ENCODE results near the gene ZNF367. TPM values are rescaled to one million over a fixed set of nuclear protein-coding genes. Genes with fewer than 3 reads are reported as not detected.
A peak's percentile ranks its signal among the peaks of the same experiment; 100 is the strongest.

The ZNF367 gene
- total and polyA plus RNA-seq, 5 experiments from 2014 or later: 0.82 to 7.6 (median 2.2) TPM

DNA sequence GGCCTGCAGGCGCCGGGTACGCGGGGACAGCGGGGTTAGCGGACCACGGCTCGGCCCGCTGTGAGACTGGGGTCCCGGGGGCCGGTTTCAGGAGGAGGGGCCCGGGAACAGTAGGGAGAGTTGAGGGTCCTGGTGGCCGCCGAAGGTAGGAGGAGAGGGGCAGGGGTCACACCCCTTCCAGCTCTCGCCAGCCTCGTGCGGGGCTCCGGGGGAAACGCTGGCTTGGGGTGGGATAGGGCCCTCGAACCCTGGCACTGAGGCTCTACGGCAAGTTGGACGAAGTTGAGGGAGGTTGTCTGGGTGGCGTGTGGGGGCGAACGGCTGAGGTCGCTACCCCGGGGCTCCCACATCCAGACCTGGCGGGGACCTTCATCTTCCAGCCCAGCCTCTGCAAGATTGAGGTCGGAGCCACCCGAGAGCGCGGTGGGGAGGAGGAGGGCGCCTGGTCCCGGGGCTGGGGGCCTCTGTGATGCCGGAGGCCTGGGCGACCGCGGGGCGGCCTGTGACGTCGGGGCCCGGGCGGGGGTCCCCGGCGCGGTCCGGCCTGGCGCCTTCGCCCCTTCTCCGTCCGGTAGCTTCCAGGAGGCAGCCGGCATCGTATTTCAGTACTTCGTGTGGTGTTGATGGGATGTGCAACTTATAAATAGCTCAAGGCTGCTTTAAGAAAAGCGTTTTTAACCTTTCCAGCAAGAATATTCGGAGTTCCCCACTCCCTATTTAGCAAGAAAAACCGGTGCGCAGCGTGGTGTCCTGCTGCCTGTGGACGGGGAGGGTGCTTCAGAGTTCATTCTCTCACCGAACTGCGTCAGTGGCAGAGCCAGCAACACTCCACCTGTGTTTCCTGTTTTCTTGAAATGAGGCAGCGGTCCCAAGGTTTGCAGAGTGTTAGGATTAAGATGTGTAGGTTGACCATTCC, 32.7 kb upstream of the ZNF367 start:
- H3K36me3 Mint-ChIP-seq: no peaks in the 10 kb centered on the region
- H3K4me3 Mint-ChIP-seq: peak overlapping the region; percentile 90 to 98 (median 95)
- DNase-seq (peak; percentile 29 to 73 (median 57)), ATAC-seq (peak; percentile 19 to 58)
- peaks cover 0 to 8% (median 3%) of the 10 kb centered on the region in 5 donors for H3K27me3 Mint-ChIP-seq
- peak overlapping the region; percentile 87 to 97 (median 94) for H3K27ac Mint-ChIP-seq
- peaks cover 9 to 29% (median 25%) of the 10 kb centered on the region in 4 donors for H3K4me1 Mint-ChIP-seq
- no peaks in the 10 kb centered on the region for H3K9me3 Mint-ChIP-seq
- POLR2A ChIA-PET: interaction anchor here (0.6 to 5.4 kb wide), 19 partner anchors 10 to 583 kb away, joined by 3 to 51 read pairs (median 5); partner anchors contain the start of genes SLC35D2 and ZNF367

DNA sequence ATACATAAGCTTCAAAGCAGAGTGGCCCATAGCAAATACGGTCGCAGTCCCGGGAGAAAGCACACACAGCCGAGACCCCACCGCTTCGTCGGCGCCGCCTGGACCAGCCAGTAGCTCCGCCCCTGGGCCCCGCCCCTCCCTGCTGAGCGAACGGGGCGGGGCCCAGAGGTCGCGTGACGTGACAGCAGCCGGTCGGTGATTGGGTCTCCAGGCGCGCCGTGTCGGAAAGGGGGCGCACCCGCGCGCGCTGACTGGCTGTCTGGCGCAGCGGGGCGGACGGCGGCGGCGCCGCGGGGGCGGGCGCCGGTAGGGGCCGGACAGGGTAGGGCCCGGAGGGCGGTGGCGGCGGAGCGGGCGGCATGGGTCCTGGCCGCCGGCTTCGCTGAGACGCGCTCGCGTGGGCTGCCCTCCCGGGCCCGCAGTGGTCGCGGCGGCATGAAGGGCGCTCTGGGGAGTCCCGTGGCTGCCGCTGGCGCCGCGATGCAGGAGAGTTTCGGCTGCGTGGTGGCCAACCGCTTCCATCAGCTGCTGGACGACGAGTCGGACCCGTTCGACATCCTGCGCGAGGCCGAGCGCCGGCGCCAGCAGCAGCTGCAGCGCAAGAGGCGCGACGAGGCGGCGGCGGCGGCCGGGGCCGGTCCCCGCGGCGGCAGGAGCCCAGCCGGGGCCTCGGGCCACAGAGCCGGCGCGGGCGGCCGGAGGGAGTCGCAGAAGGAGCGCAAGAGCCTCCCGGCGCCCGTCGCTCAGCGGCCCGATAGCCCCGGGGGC, 31.9 kb upstream of the ZNF367 start, which contains the start of gene HABP4:
HABP4 (plus strand) TSS at position 325 of the 768 bp plus-strand sequence; CDS start at position 436, 111 bp downstream.
- POLR2A ChIA-PET: interaction anchor here (0.7 to 5.4 kb wide), 19 partner anchors 9 to 328 kb away, joined by 3 to 51 read pairs (median 5); partner anchors contain the start of genes PRXL2C, SLC35D2, ZNF367 and ZNF510
- Mint-ChIP-seq H3K27ac (peak within 1 kb of the TSS; percentile 74 to 97 (median 92)), H3K4me1 (peaks cover 9 to 29% (median 25%) of the 10 kb centered on the region in 4 donors), H3K9me3 (no peaks in the 10 kb centered on the region), H3K36me3 (no peaks in the 10 kb centered on the region), H3K27me3 (peaks cover 0 to 8% (median 3%) of the 10 kb centered on the region in 5 donors), H3K4me3 (peak within 1 kb of the TSS; percentile 87 to 98 (median 95))
- ATAC-seq (peak; percentile 89 to 95), DNase-seq (peak; percentile 92 to 99 (median 95))

GRCh38 chr9:96449523-96449844, 31.3 kb upstream of the ZNF367 start:
- peaks cover 0 to 8% (median 3%) of the 10 kb centered on the region in 5 donors for H3K27me3 Mint-ChIP-seq
- no peaks in the 10 kb centered on the region for H3K36me3 Mint-ChIP-seq
- no peaks in the 10 kb centered on the region for H3K9me3 Mint-ChIP-seq
- peak in 1 of 2 donors; percentile 11 for ATAC-seq
- peak in 1 of 10 donors; percentile 6 for DNase-seq
- H3K4me1 Mint-ChIP-seq: peaks cover 9 to 29% (median 25%) of the 10 kb centered on the region in 4 donors
- H3K27ac Mint-ChIP-seq: peak overlapping the region; percentile 59 to 92 (median 82)
- POLR2A ChIA-PET: interaction anchor here (0.6 to 5.4 kb wide), 15 partner anchors 12 to 328 kb away, joined by 3 to 51 read pairs (median 5); partner anchors contain the start of genes PRXL2C, SLC35D2, ZNF367 and ZNF510
- peak overlapping the region; percentile 76 to 90 (median 83) for H3K4me3 Mint-ChIP-seq

- Mint-ChIP-seq H3K27ac (peak overlapping the region in 3 of 10 donors; percentile 66 to 92 (median 74)), H3K36me3 (no peaks in the 10 kb centered on the region), H3K27me3 (peaks cover 0 to 8% (median 3%) of the 10 kb centered on the region in 5 donors), H3K4me1 (peaks cover 9 to 24% (median 22%) of the 10 kb centered on the region in 4 donors), H3K9me3 (no peaks in the 10 kb centered on the region), H3K4me3 (peak overlapping the region in 6 of 10 donors; percentile 76 to 90 (median 86))
- POLR2A ChIA-PET: interaction anchor here (0.6 to 5.4 kb wide), 8 partner anchors 13 to 119 kb away, joined by 3 to 51 read pairs (median 12); partner anchors contain the start of gene ZNF367
- ATAC-seq: no peak
- no peak for DNase-seq
These were observed 30.5 kb upstream of the ZNF367 start for GRCh38 chr9:96448546-96449170.

DNA sequence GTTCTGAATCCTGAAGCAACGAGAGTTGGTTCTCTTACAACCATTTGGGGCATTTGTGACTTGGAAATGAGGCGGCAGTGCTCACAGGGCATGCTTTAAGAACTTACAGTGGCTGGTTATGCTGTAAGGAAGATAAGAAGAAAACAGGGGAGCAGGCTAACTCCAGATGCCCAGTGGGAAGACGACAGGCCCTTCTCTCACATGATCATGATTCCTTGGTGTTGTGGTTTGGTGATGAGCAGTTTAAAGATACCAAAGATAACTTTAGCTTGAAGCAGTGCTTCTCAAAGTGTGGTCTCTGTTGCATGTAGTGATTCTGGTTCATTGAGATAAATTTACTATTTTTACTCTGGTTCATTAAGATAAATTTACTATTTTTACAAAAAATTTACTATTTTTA, 29.2 kb upstream of the ZNF367 start:
- no peak for DNase-seq
- peaks cover 0 to 8% (median 3%) of the 10 kb centered on the region in 5 donors for H3K27me3 Mint-ChIP-seq
- H3K27ac Mint-ChIP-seq: no peak overlapping the region
- POLR2A ChIA-PET: no interaction called here
- no peak overlapping the region for H3K4me3 Mint-ChIP-seq
- ATAC-seq: no peak
- H3K9me3 Mint-ChIP-seq: no peaks in the 10 kb centered on the region
- no peaks in the 10 kb centered on the region for H3K36me3 Mint-ChIP-seq
- H3K4me1 Mint-ChIP-seq: peaks cover 7 to 17% (median 16%) of the 10 kb centered on the region in 4 donors

DNA sequence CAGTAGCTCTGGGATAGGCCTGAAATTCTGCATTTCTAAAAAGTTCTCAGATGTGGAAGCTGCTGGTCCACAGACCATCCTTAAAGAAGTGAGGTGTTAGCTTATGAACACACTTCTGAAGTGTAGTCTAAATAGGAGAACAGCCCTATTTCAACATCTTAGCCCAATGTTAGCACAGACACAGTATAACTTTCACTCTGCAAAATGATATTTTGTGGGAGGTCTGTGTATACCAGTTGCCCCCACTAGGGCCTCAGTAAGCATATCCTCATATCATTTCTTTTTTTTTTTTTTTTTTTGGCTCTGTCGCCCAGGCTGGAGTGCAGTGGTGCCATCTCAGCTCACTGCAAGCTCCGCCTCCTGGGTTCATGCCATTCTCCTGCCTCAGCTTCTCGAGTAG, 24.3 kb upstream of the ZNF367 start:
- no peaks in the 10 kb centered on the region for H3K9me3 Mint-ChIP-seq
- ATAC-seq (peak; percentile 30 to 73), DNase-seq (no peak)
- no peak overlapping the region for H3K27ac Mint-ChIP-seq
- H3K4me3 Mint-ChIP-seq: no peak overlapping the region
- no peaks in the 10 kb centered on the region for H3K4me1 Mint-ChIP-seq
- peaks cover 0 to 4% (median 0%) of the 10 kb centered on the region in 3 donors for H3K36me3 Mint-ChIP-seq
- H3K27me3 Mint-ChIP-seq: peaks cover 0 to 4% (median 0%) of the 10 kb centered on the region in 5 donors
- POLR2A ChIA-PET: interaction anchor here (0.7 to 2.3 kb wide), 3 partner anchors 9 to 124 kb away, joined by 4 to 8 read pairs (median 5); no protein-coding TSS in a partner anchor

- H3K4me1 Mint-ChIP-seq: no peaks in the 10 kb centered on the region
- H3K27me3 Mint-ChIP-seq: peaks cover 0 to 4% (median 0%) of the 10 kb centered on the region in 5 donors
- ATAC-seq: peak in 1 of 2 donors; percentile 23
- H3K27ac Mint-ChIP-seq: no peak overlapping the region
- H3K36me3 Mint-ChIP-seq: peaks cover 0 to 4% (median 0%) of the 10 kb centered on the region in 3 donors
- no peak overlapping the region for H3K4me3 Mint-ChIP-seq
- no peaks in the 10 kb centered on the region for H3K9me3 Mint-ChIP-seq
- POLR2A ChIA-PET: interaction anchor here (0.7 to 2.3 kb wide), 3 partner anchors 10 to 125 kb away, joined by 4 to 8 read pairs (median 5); no protein-coding TSS in a partner anchor
- DNase-seq: peak in 2 of 10 donors; percentile 5 to 27
These were observed 23.8 kb upstream of the ZNF367 start for GRCh38 chr9:96441798-96442445.

DNA sequence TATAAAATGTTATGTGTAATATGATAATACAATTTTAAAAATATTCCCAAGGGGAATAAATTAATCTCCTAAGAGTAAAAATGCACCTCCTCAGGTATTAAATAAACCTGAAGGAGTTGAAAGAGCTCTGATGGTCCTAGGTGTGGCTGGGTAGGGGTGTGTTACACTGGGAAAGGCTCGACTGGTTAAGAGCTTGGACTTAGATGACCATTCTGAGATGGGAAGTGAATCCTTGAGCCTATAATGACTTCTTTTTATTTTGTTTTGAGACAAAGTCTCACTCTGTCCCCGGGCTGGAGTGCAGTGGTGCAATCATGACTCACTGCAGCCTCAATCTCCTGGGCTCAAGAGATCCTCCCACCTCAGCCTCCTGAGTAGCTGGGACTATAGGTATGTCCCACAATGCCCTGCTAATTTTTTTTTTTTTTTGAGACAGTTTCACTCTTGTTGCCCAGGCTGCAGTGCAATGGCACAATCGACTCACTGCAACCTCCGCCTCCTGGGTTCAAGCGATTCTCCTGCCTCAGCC, 22.6 kb upstream of the ZNF367 start:
- H3K36me3 Mint-ChIP-seq: peaks cover 0 to 4% (median 0%) of the 10 kb centered on the region in 3 donors
- H3K4me3 Mint-ChIP-seq: no peak overlapping the region
- no peak for DNase-seq
- no peaks in the 10 kb centered on the region for H3K9me3 Mint-ChIP-seq
- POLR2A ChIA-PET: interaction anchor here (2.3 kb wide), 1 partner anchor 11 kb away, joined by 8 read pairs; no protein-coding TSS in a partner anchor
- no peak overlapping the region for H3K27ac Mint-ChIP-seq
- peaks cover 0 to 1% (median 0%) of the 10 kb centered on the region in 5 donors for H3K27me3 Mint-ChIP-seq
- peaks cover 0 to 5% (median 0%) of the 10 kb centered on the region in 4 donors for H3K4me1 Mint-ChIP-seq
- ATAC-seq: no peak

DNA sequence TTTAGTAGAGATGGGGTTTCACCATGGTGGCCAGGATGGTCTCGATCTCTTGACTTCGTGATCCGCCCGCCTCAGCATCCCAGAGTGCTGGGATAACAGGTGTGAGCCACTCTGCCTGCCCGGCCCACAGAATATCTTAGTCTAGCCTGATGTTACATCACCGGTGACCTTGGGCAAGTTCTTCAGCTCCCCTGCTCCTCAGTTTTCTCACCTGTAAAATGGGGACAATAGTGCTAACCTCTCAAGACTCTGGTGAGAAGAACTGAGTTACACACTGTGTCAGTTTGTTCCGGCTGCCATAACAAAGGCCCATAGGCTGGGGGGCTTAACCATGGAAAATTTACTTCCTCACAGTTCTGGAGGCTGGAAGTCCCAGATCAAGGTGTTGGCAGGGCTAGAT, 19.3 kb upstream of the ZNF367 start:
- POLR2A ChIA-PET: interaction anchor here (1.6 kb wide), 1 partner anchor 12 kb away, joined by 4 read pairs; no protein-coding TSS in a partner anchor
- peaks cover 0 to 4% (median 0%) of the 10 kb centered on the region in 3 donors for H3K36me3 Mint-ChIP-seq
- H3K4me1 Mint-ChIP-seq: peaks cover 0 to 5% (median 0%) of the 10 kb centered on the region in 4 donors
- ATAC-seq (no peak), DNase-seq (no peak)
- H3K4me3 Mint-ChIP-seq: no peak overlapping the region
- no peaks in the 10 kb centered on the region for H3K9me3 Mint-ChIP-seq
- H3K27me3 Mint-ChIP-seq: peaks cover 0 to 6% (median 2%) of the 10 kb centered on the region in 5 donors
- no peak overlapping the region for H3K27ac Mint-ChIP-seq

GRCh38 chr9:96436456-96437126, 18.4 kb upstream of the ZNF367 start:
- no peak for ATAC-seq
- POLR2A ChIA-PET: interaction anchor here (0.8 to 1.6 kb wide), 2 partner anchors 13 kb away, joined by 3 to 4 read pairs; no protein-coding TSS in a partner anchor

More at GRCh38 chr9:96436456-96437126, 18.4 kb upstream of the ZNF367 start:
- Mint-ChIP-seq H3K27me3 (peaks cover 0 to 5% (median 2%) of the 10 kb centered on the region in 5 donors), H3K27ac (no peak overlapping the region), H3K9me3 (no peaks in the 10 kb centered on the region), H3K4me3 (no peak overlapping the region), H3K4me1 (peaks cover 0 to 5% (median 0%) of the 10 kb centered on the region in 4 donors), H3K36me3 (peaks cover 0 to 1% (median 0%) of the 10 kb centered on the region in 3 donors)
- DNase-seq: no peak
